Upper lobe of left lung (tissue), 6 donors: ENCODE results near the gene TUBG2. TPM values are rescaled to one million over a fixed set of nuclear protein-coding genes. Genes with fewer than 3 reads are reported as not detected.

Source experiments
- ATAC-seq, 2 donors: fragments of 200-7000 bp; cut with Tn5 transposase; one replicate each; pipeline ENCODE4 v1.9.1; 2022; ENCODE audit warnings: mild to moderate bottlenecking in 2 of 2, moderate library complexity in 2 of 2; ENCODE audit not compliant: low FRiP score in 2 of 2
- DNase-seq, 2 donors: peaks; one replicate each; pipeline ENCODE4 v3.0.0-alpha.2; 2019 to 2020
- H3K27ac ChIP-seq, 4 donors: fragments of 200-600 bp; sonication (generic); one replicate each; pipeline ENCODE4 v1.5.1; 2016 to 2019
- H3K27me3 ChIP-seq, 4 donors: fragments of 200-600 bp; sonication (generic); one replicate each; pipeline ENCODE4 v1.5.1; 2017 to 2019
- H3K36me3 ChIP-seq, 4 donors: fragments of 200-600 bp; sonication (generic); one replicate each; pipeline ENCODE4 v1.5.1; 2016 to 2019
- H3K4me1 ChIP-seq, 4 donors: fragments of 200-600 bp; sonication (generic); one replicate each; pipeline ENCODE4 v1.5.1; 2018 to 2019
- H3K4me3 ChIP-seq, 4 donors: fragments of 200-600 bp; sonication (generic); one replicate each; pipeline ENCODE4 v1.5.1; 2017 to 2019; ENCODE audit warnings: mild to moderate bottlenecking in 2 of 4, moderate library complexity in 1 of 4
- H3K9me3 ChIP-seq, 4 donors: fragments of 200-600 bp; sonication (generic); one replicate each; pipeline ENCODE4 v1.5.1; 2018 to 2019
- EP300 ChIP-seq, 4 donors: sonication (generic); formaldehyde crosslinking; IDR thresholded peaks; one replicate each; pipeline ENCODE4 v1.5.1; 2017; ENCODE audit warnings: antibody characterized with exemption in 4 of 4, control low read depth in 2 of 4
- POLR2A ChIP-seq, 4 donors: fragments of 450-650 bp; IDR thresholded peaks; one replicate each; pipeline ENCODE4 v1.5.1; 2016 to 2017; ENCODE audit warnings: antibody characterized with exemption in 4 of 4, mild to moderate bottlenecking in 2 of 4
- POLR2AphosphoS5 ChIP-seq, 2 donors: sonication (generic); formaldehyde crosslinking; IDR thresholded peaks; one replicate each; pipeline ENCODE4 v1.5.1; 2017; ENCODE audit warnings: antibody characterized with exemption in 2 of 2
- WGBS, 2 donors: methylation state at CpG; one replicate each; pipeline ENCODE4 v1.1.5; 2017 to 2018; 5-methylcytosine and 5-hydroxymethylcytosine counted together
- total RNA-seq, 6 donors: library from RNA; depleted of rRNA in 4 of 6; stranded (reverse); fragments of >200 nt in 4 of 6; gene quantifications; one replicate each; pipeline versions ENCODE4 v1.1.0 to v1.2.1, GENCODE V29; 2016 to 2021
- TF ChIP-seq, protein P1 (sequence below), 6 experiments: fragments of 450-650 bp in 4 of 6; fragments of 200-600 bp in 2 of 6; sonication (generic) in 2 of 6; IDR thresholded peaks; one replicate each; pipeline ENCODE4 v1.5.1; 2016 to 2019; ENCODE audit warnings: antibody characterized with exemption in 6 of 6
- donor health status: DM: no; HTN: no; CAD: no; lungs with moderate emphysema.
- donor health status: DM: no; HTN: yes; CAD: no; lungs with severe emphysema.

TUBG2 gene
- total RNA-seq, 6 donors from 2014 or later, result 12.4 to 104 (median 15.2) TPM

DNA sequence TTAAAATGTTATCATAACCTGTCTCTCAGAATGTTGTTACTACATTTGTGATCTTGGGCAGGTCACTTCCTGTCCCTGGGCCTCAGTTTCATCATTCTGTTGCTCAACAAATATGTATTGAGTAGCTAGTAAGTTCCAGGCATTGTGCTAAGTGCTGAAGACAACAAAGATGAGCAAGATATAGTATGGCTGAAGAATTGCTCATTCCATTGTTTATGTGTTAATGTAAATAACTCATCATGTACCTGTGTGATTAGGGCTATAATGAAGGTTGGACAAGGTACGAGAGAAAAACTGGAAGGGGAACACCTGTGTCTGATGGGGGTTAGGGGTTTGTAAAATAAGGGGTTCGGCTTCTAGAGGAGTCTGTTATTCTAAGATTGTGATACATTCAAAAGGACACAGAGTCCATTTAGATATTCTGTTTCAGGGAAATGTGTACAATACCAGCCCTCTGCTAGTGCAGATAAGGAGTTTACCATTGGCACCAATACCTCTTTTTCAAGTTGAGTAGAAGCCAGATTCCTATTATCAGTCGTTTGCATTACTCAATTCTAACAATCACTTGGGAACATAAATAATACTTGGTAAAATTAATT, 29.6 kb upstream of the TUBG2 start:
- no peaks in the 10 kb centered on the region for H3K36me3 ChIP-seq
- DNase-seq (no peak), ATAC-seq (no peak)
- 60 to 73% methylated on average over 3 of the region's 3 CpGs for WGBS, 2 donors
- TF ChIP-seq EP300 (IDR thresholded peaks at IDR 0.05) (no peak), POLR2AphosphoS5 (IDR thresholded peaks at IDR 0.05) (peak in 1 of 2 donors; percentile 13), POLR2A (IDR thresholded peaks at IDR 0.05) (no peak)
- TF ChIP-seq, protein P1, sequence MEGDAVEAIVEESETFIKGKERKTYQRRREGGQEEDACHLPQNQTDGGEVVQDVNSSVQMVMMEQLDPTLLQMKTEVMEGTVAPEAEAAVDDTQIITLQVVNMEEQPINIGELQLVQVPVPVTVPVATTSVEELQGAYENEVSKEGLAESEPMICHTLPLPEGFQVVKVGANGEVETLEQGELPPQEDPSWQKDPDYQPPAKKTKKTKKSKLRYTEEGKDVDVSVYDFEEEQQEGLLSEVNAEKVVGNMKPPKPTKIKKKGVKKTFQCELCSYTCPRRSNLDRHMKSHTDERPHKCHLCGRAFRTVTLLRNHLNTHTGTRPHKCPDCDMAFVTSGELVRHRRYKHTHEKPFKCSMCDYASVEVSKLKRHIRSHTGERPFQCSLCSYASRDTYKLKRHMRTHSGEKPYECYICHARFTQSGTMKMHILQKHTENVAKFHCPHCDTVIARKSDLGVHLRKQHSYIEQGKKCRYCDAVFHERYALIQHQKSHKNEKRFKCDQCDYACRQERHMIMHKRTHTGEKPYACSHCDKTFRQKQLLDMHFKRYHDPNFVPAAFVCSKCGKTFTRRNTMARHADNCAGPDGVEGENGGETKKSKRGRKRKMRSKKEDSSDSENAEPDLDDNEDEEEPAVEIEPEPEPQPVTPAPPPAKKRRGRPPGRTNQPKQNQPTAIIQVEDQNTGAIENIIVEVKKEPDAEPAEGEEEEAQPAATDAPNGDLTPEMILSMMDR (IDR thresholded peaks at IDR 0.05), result no peak
- no peaks in the 10 kb centered on the region for H3K27me3 ChIP-seq
- no peak overlapping the region for H3K4me3 ChIP-seq
- H3K4me1 ChIP-seq, result no peaks in the 10 kb centered on the region
- H3K9me3 ChIP-seq, result no peaks in the 10 kb centered on the region
- H3K27ac ChIP-seq, result peak overlapping the region in 2 of 4 donors; percentile 42 to 51

DNA sequence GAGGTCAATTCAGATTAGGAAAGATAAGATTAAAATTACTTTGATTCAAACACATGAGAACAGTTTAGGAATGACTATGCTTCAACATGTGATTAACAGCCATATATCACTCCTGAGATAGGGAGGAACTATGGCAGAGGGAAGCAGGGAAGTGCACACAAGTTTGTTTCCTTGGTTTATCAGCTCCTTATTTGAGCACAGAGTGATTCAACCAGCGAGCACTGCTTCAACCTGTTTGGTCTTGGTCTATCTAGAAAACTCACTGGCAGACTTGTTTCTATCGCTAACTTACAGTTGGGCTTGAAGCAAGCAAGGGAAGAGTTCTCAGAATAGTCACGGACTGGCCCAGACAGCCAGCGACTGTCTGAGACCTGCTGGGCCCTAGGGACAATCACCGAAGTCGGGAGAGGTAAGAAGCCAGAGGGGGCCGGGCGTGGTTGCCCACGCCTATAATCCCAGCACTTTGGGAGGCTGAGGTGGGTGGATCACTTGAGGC, 26.1 kb upstream of the TUBG2 start:
- ATAC-seq, result no peak
- TF ChIP-seq POLR2A (IDR thresholded peaks at IDR 0.05) (no peak), EP300 (IDR thresholded peaks at IDR 0.05) (no peak), POLR2AphosphoS5 (IDR thresholded peaks at IDR 0.05) (no peak)
- TF ChIP-seq, protein P1 (IDR thresholded peaks at IDR 0.05), result no peak
- no peak for DNase-seq
- 80 to 89% methylated on average over 9 of the region's 9 CpGs for WGBS, 2 donors
- Histone ChIP-seq H3K4me3 (no peak overlapping the region), H3K27me3 (no peaks in the 10 kb centered on the region), H3K4me1 (no peaks in the 10 kb centered on the region), H3K36me3 (no peaks in the 10 kb centered on the region), H3K27ac (no peak overlapping the region), H3K9me3 (no peaks in the 10 kb centered on the region)

DNA sequence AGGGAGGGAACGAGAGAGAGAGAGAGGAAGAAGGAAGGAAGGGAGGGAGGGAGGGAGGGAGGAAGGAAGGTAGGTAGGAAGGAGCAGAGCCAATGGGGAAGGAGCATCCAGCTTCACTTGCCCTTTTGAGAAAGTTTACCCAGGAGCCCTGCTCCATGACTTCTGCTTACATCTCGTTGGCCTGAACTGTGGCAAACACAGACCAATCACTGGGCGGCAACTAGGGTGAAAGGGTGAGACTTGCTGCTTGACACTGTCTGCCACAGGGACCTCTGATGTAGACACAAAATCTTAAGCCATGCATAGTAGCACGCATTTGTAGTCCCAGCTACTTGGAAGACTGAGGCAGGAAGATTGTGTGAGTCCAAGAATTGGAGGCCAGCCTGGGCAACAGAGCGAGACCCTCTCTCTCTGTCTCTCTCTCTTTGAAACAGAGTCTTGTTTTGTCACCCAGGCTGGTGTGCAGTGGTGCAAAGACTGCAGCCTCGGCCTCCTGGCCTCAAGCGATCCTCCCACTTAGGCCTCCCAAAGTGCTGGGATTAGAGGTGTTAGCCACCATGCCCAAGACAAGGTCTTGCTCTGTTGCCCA, 19.5 kb upstream of the TUBG2 start:
- Histone ChIP-seq H3K9me3 (no peaks in the 10 kb centered on the region), H3K27me3 (no peaks in the 10 kb centered on the region), H3K4me3 (no peak overlapping the region), H3K4me1 (no peaks in the 10 kb centered on the region), H3K36me3 (no peaks in the 10 kb centered on the region), H3K27ac (no peak overlapping the region)
- no peak for ATAC-seq
- DNase-seq, result no peak
- TF ChIP-seq EP300 (IDR thresholded peaks at IDR 0.05), result no peak
- TF ChIP-seq POLR2AphosphoS5 (IDR thresholded peaks at IDR 0.05), result no peak
- TF ChIP-seq, protein P1 (IDR thresholded peaks at IDR 0.05), result no peak
- no peak for TF ChIP-seq POLR2A (IDR thresholded peaks at IDR 0.05)
- 69 to 84% methylated on average over 5 to 6 of the region's 7 CpGs for WGBS, 2 donors

DNA sequence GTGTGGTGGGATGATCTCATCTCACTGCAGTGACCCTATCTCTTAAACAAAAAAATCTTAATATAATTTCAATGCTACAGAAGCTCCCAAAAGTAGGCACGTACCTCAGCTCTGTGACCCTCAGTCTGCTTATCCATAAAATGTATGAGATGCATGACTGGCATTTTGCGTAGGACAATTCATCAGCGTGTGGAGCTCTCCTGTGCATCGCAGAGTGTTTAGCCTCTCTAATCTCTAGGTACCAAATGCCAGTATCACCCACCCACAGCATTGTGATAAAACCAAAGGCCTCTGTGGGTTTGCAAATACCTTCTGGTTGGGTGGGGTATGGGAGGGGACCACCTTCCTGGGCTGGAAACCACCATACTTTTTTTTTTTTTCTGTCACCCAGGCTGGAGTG, 19.0 kb upstream of the TUBG2 start:
- 88 to 90% methylated on average over 4 of the region's 4 CpGs for WGBS, 2 donors
- no peak for DNase-seq
- H3K4me3 ChIP-seq, result no peak overlapping the region
- no peaks in the 10 kb centered on the region for H3K4me1 ChIP-seq
- TF ChIP-seq POLR2A (IDR thresholded peaks at IDR 0.05), result no peak
- TF ChIP-seq, protein P1 (IDR thresholded peaks at IDR 0.05), result no peak
- no peak for TF ChIP-seq EP300 (IDR thresholded peaks at IDR 0.05)
- no peak for TF ChIP-seq POLR2AphosphoS5 (IDR thresholded peaks at IDR 0.05)
- no peaks in the 10 kb centered on the region for H3K9me3 ChIP-seq
- no peaks in the 10 kb centered on the region for H3K36me3 ChIP-seq
- no peaks in the 10 kb centered on the region for H3K27me3 ChIP-seq
- no peak for ATAC-seq
- no peak overlapping the region for H3K27ac ChIP-seq

DNA sequence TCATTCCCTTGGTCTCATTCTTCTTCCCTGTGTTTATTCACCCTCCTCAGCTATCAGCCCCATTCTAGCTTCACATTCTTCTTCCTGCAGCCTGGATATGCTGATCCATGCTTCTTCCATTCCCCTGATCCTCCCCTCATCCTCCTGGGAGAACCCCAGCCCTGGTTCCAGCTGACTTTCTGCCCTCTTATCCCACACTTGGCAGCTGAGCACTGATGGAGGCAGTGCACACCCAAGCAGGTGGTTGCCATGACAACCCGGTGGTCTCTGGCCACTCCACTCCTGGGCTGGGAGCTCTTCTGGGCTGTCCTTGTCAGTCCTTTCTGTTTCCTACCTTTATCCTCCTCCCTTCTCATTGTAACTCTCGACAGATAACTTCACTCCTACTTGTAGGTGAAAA, 16.7 kb upstream of the TUBG2 start:
- Histone ChIP-seq H3K9me3 (no peaks in the 10 kb centered on the region), H3K4me1 (no peaks in the 10 kb centered on the region), H3K27ac (no peak overlapping the region), H3K36me3 (no peaks in the 10 kb centered on the region), H3K27me3 (no peaks in the 10 kb centered on the region), H3K4me3 (no peak overlapping the region)
- 29 to 42% methylated on average over 2 of the region's 2 CpGs for WGBS, 2 donors
- ATAC-seq, result no peak
- no peak for DNase-seq
- TF ChIP-seq, protein P1 (IDR thresholded peaks at IDR 0.05), result no peak
- no peak for TF ChIP-seq POLR2AphosphoS5 (IDR thresholded peaks at IDR 0.05)
- TF ChIP-seq POLR2A (IDR thresholded peaks at IDR 0.05), result no peak
- TF ChIP-seq EP300 (IDR thresholded peaks at IDR 0.05), result no peak
